ENCODE results near the gene KCMF1.

- TF ChIP-seq YY1 (IDR thresholded peaks at IDR 0.05; ENCODE audit: low read depth) (no peak), MAX (IDR thresholded peaks at IDR 0.05) (no peak), EP300 (IDR thresholded peaks at IDR 0.05; ENCODE audit: borderline replicate concordance) (no peak), TCF12 (IDR thresholded peaks at IDR 0.05; ENCODE audit: low read depth) (no peak), CEBPB (IDR thresholded peaks at IDR 0.05) (no peak), EGR1 (IDR thresholded peaks at IDR 0.05) (no peak), CREB1 (IDR thresholded peaks at IDR 0.05; ENCODE audit: low read depth) (no peak), NFIC (IDR thresholded peaks at IDR 0.05) (no peak)
- TF ChIP-seq, protein P1, sequence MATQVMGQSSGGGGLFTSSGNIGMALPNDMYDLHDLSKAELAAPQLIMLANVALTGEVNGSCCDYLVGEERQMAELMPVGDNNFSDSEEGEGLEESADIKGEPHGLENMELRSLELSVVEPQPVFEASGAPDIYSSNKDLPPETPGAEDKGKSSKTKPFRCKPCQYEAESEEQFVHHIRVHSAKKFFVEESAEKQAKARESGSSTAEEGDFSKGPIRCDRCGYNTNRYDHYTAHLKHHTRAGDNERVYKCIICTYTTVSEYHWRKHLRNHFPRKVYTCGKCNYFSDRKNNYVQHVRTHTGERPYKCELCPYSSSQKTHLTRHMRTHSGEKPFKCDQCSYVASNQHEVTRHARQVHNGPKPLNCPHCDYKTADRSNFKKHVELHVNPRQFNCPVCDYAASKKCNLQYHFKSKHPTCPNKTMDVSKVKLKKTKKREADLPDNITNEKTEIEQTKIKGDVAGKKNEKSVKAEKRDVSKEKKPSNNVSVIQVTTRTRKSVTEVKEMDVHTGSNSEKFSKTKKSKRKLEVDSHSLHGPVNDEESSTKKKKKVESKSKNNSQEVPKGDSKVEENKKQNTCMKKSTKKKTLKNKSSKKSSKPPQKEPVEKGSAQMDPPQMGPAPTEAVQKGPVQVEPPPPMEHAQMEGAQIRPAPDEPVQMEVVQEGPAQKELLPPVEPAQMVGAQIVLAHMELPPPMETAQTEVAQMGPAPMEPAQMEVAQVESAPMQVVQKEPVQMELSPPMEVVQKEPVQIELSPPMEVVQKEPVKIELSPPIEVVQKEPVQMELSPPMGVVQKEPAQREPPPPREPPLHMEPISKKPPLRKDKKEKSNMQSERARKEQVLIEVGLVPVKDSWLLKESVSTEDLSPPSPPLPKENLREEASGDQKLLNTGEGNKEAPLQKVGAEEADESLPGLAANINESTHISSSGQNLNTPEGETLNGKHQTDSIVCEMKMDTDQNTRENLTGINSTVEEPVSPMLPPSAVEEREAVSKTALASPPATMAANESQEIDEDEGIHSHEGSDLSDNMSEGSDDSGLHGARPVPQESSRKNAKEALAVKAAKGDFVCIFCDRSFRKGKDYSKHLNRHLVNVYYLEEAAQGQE (IDR thresholded peaks at IDR 0.05; ENCODE audit: low read depth) = no peak
Observed at GRCh38 chr2:85096616-85097015, 125.7 kb downstream of the KCMF1 start.
